Measurements from ENCODE around the gene CACNA2D2.

The CACNA2D2 gene

DNA sequence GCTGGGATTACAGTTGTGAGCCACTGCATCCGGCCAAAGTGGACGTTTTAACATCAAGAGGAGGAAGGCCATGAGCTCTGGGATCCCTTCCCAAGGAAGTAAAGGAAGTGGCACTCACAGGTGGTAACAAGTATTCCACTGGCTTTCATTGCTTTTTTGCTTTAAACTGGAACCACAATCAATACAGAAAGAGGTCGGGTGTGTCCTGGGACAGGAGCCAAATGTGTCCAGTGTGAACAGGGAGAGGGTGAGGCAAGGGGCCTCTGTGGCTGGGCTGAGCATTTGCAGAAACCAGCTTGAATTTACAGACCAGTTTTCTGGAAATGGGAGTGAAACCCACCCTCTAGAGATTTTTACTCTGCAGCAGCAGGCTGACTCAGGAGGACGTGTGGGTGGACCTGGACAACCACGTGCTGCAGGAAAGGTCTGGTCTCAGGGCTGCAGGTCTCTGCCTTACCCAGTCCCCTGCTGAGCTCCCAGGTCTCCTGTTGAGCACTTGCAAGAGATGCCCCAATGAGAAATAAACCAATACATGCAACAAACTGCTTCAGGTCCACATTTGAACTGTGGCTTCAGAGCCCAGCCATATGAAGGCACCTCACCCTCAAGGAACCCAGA, 101.3 kb downstream of the CACNA2D2 start:
- no peak for DNase-seq (ENCODE audit: low read depth in 1 of 2, low spot score in 1 of 2)

DNA sequence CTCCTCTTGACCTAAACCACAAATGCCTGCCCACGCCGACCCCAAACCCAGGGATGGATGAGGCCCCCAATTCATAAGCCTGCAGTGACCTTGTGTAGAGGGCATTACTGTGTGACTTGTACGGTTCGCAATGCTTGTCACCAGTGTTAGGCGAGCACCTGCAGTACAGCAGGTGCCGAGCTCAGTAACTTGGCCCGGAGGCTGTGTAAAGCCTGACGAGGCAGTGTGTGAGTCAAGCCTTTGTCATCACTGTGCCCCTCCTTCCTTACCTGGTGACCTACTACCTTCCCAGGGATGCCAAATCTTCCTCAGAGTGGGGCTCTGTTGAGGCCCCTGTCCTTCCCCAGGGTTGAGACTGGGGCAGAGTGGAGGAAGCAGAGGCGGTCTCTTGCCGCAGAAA, 106.9 kb downstream of the CACNA2D2 start:
- DNase-seq (ENCODE audit: low read depth in 1 of 2, low spot score in 1 of 2), result no peak

DNA sequence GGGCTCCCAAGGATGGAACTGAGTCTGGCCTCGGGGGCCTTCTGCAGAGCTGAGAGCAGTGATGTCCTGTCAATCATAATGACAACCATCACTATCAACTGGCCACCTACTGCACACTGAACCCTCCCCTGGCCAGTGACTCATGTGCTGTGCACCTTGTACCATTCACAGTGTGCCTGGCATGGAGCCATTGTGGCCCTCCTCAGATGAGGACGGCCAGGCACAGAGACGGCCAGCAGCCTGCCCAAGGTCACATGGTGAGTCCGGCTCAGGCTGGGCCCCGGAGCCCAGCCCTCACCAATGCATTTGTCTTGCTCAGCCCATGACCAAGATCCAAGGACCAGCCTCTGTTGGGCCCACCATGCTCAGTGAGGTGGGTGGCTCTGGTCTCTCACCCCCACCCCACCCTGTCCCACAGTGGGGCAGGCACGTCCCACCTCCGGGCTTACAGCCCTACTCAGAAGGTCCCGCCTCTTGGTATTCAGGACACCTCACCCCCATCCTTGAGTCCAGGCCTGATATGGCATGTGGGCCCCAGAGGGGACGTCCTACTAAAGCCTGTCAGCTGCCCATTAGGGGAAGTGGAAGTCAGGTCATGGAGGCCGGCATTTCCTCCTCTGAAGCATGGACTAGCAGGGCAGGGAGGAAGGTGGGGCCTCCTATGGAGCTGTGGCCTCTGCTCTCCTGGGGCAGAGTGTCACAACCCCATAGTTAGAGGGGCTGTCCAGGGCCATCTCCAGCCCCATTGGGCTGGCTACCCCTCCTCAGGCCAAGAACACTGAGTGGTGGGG, 108.2 kb downstream of the CACNA2D2 start:
- DNase-seq (ENCODE audit: low read depth in 1 of 2, low spot score in 1 of 2), result no peak

DNA sequence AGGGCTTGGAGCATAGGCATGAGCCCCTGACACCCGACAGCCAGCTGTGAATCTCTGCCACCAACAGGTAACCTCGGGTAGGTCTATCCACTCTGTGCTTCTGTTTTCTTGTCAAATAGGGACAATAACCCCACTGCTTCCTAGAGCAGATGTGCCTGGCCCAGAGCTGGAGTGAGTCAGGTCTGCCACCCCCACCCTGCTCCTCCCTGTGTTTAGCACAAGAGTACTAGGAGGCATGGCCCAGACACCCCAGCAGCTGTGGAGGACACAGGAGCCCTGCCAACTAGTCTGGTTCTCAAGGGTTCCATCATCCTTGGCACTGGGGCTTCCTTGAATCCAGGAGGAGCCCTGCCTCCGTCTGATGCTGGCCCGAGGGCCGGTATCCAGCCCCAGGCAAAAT, 110.4 kb downstream of the CACNA2D2 start:
- no peak for DNase-seq (ENCODE audit: low read depth in 1 of 2, low spot score in 1 of 2)

DNA sequence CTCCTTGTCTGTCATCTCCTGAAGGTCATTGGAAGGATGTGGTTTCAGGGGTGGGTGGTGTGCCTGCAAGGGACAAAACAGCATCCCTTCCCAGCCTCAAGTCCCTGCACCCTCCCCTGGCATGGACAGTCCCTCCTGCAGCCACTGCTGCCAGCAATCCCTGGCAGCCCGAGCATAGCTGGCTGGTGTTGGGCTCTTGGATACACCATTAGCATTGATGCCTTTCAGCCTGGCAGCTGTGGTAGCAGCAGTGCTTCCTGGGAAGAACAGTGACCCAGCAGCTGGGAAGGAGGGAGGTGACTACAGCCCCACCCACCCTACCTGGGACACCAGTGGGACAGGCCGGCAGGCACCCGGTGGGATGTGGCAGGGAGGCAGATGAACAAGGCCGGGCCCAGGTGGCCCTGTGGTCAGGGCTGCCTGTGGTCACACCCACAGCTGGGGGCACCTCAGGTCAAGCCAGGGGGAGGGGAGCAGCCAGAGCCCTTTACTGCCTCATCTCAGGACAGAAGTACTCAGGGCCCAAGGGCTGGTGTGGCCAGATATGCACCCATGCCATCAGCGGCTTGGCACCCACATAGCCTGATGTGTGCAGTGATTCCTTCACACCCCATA, 111.2 kb downstream of the CACNA2D2 start:
- DNase-seq (ENCODE audit: low read depth in 1 of 2, low spot score in 1 of 2), result no peak

DNA sequence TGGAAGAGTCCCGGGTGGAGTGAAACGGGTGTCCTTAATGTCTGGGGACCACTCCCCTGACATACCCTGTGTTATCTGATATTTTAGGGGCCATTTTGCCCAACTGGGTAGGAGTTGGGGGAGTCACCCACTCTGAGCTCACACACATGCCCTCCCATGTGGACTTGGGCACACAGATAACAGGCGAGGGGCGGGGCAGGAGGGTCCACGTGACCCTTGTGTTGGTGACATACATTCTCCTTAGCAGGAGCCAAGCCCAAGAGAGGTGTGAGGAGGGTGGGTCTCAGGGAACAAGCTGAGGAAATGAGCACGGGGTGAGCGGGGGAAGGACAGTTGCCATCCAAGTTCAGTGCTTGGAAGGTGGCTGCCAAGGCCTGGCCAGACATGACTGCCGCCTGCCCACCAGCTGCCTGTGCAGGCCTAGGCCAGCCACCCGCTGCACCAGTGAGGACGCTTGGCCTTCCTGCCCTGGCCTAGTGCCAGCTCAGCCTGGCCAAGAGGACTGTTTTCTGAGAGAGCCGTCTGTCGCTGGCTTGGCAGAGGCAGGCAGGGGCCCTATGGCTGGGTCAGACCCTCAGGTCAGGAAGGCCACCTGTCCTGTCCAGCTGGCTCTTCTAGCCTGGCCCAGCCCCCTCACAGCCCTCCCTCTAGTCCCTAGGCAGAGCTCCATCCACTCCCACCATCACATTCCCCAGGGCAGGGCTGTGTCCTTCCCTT, 112.8 kb downstream of the CACNA2D2 start:
- DNase-seq (ENCODE audit: low read depth in 1 of 2, low spot score in 1 of 2), result no peak

DNA sequence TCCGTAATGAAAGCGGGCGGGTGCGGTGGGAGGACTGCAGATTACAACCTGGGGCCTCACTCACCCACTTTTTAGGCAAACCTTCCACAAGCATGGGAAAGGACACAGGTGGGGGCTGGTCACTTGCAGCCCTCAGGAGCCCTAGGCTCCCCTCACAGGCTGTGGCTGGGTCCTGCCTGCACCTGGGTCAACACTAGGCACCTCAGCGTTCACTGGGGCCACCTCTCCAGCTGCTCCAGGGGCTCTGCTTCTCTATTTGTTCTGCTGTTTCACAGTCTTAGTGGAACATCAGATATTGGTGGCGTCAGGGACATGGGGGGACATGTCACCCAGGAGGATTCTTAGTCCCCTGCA, 114.0 kb downstream of the CACNA2D2 start:
- DNase-seq (ENCODE audit: low read depth in 1 of 2, low spot score in 1 of 2), result no peak

DNA sequence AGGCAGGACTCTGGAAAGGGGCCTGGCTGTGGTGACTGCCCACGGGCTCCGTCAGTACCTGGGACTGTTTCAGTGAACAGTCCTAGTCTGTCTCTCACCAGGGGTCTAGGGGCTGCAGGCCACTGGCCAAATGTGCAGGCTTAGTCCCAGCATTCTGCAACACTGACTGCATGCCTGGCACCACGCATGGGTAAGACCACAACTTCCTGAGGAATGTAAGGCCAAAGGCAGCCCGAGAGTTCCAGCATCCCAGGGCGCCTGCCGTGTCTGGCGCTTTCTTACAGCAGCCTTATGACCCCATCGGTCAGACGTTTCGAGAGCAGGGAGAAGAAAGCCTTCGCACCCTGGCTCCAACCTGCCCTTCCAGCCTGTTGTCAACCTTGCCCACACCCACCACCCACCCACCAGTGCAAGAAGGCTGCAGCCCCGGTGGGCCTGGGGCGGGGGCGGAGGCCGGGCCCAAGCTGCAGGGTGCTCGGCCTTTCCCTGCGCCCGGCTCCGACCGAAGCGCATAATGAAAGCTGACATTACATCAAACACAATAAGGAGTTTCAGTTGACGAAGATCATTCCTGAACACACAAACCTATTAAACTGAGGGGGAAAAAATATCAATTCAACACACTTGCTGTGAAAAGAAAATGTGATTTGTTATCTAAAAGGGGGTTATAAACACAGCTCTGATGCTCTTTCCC, 114.6 kb downstream of the CACNA2D2 start:
- DNase-seq (ENCODE audit: low read depth in 1 of 2, low spot score in 1 of 2), result no peak

DNA sequence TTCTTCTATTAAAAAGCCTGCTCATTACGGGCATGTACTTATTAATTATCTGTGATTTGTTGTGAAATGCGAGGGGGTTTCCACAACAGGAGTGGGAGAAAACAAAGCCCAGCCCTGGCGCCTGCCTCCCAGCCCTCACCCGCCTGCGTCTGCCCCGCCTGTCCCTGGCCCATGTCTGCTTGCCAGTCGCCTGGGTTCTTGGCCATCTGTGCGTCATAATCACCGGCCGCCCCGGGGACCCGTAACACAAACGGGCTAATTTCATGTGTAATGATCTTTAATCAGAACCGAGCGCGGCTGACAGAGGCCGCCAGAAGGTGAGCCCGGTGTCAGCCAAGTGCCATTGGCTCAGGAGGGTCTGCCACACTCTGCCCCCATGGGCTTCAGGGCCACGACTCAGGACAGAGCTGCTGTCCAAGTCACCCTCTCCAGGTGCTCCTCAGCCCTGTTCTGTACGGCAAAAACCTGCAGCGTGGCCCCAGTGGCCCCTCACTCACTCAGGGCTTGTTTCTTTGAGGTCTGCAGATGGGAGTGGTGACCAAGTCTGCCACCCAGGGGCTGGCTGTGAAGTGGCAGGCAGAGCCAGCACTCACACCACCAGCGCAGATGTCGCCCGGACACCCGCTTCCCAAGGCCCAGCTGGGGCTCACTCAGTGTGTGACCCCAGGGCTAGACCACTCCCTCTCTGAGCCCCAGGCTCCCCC, 115.3 kb downstream of the CACNA2D2 start:
- no peak for DNase-seq (ENCODE audit: low read depth in 1 of 2, low spot score in 1 of 2)

DNA sequence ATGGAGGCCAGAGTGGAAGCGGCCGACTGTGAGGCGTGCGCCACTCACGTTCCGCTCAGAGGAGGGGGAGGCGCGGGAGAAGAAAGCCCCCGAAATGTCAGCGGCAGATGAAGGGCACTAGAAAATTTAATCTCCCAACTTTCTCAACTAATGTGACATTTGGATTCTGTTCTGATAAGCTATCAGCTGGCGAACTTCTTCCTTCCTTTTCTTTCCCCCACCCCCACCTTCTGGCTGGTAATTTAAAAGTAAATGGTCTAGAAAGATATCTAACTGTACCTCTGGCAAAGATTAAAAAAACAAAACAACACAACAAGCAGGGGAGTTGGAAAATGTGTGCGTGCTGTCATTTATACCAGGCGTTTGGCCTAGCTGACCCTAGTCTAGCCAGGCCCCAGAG, 117.7 kb downstream of the CACNA2D2 start:
- DNase-seq (ENCODE audit: low read depth in 1 of 2, low spot score in 1 of 2), result no peak

DNA sequence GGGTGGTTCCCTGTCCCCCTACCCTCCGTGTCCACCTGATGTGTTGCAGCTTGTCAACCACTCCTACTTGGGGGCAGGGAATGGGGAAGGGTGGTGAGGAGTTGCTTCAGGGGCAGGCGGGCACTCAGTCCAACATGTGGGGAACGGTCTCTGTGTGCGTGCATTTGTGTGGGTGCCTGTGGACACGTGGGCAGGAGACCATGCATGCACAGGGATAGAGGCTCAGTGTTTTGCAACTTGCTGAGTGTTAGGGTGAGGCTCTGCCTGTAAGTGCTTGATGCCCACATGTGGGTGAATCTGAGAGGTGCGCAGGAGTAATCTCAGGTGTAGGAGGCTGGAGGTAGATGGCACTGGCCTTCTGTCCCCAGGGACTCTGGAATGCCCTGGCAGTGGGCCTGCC, 119.7 kb downstream of the CACNA2D2 start:
- DNase-seq (ENCODE audit: low read depth in 1 of 2, low spot score in 1 of 2), result no peak

DNA sequence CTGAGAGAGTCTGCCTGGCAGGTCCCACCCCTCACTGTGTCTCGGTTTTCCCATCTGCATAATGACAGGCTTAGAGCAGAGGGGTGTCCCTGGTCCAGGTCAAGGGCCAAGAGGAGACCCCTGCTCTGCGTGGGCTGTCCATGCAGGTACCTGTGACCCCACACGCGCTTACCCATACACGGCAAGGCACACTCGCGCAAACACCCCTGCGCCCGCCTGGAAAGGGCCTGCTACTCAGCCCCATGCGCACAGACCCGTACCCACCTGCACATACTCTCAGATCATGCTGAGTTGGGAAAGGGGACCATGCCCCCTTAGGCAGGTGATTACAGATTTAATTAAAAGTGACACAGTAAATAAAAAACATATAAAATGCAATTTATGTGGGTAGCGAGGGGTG, 120.7 kb downstream of the CACNA2D2 start:
- no peak for DNase-seq (ENCODE audit: low read depth in 1 of 2, low spot score in 1 of 2)

DNA sequence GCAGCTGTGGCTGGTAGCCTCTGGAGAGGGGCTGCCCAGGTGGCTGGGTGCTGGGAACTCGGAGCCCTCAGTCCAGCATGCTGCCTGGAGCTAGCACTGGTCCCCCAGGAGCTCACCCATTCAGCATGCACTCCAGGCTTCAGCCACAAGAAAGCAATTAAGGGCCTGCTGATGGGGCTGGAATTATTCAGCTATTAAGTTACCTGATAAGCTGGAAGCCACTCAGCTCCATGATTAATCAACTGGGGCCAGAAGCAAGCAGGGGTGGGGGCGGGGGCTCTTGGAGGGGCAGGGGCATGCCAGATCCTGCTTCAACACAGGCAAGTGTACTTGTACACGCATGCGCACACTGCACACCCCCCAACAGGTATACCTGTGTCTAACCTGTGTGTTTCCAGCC, 122.1 kb downstream of the CACNA2D2 start:
- DNase-seq (ENCODE audit: low read depth in 1 of 2, low spot score in 1 of 2), result no peak

DNA sequence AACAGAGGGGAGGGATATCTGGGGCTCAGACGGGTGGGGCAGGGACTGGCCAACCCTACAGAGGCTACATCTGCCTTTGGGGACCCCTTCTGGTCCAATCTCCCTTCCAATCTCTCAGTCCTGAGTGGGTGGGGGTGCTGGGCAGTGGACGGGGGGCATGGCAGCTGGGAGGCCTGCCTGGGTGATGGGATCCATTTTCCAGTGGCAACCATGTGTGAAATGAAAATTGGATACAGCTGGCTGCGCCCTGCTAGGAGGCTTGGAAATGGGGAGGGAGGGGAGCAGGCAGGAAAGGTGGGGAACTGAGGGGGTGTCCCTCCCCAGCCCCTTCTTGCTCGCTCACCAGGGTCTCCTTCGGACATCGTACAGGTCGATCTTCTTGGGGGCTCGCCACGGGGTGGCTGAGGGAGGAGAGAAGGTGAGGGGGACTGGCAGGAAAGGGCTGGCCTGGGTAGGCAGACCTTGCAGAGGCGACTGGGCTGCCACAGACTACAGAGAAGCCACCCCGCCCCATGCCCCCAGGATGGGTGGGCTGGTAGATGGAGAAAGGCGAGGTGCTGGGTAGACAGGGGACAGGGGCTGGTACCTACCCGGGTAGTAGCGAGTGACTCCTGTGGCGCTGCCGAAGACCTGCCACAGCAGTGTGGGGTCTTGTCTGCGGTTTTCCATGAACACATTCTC, 122.9 kb downstream of the CACNA2D2 start:
- DNase-seq (ENCODE audit: low read depth in 1 of 2, low spot score in 1 of 2), result no peak

DNA sequence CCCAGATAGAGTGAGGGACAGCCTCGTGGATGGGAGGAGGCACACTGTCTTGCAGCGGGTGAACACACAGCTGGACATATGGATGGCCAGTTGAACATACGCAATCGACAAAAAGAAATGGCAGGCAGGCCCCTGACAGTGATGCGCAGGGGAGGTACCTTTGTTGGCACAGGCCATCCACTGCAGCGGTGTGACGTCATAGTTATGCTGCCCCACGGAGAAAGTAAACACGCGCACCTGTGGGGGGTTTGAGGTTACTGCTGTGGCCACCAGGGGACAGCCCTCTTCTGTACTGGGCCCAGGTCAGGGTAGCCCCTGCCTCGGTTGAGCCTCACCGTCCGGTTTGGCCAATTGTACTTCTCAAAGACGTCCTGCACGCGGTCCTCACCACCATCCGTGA, 124.7 kb downstream of the CACNA2D2 start:
- no peak for DNase-seq (ENCODE audit: low read depth in 1 of 2, low spot score in 1 of 2)

DNA sequence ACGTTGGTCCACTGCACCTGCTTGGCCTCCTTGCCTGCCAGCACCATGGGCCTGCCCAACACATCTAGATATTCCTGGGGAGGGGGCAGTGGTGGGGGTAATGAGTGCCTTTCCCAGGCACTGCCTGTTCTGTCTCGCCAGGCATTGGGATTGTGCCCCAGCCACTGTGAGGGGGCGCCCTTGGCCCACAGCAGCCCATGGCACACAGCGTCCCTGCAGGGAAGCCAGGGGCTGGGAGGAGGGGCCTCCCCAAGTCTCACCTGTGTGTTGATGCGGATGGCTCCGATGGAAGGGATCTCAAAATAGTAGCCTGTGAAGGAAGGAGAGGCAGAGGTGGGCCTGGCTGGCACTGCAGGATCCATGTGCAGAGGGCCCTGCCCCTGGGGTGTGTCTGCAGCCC, 125.4 kb downstream of the CACNA2D2 start:
- DNase-seq (ENCODE audit: low read depth in 1 of 2, low spot score in 1 of 2), result no peak

DNA sequence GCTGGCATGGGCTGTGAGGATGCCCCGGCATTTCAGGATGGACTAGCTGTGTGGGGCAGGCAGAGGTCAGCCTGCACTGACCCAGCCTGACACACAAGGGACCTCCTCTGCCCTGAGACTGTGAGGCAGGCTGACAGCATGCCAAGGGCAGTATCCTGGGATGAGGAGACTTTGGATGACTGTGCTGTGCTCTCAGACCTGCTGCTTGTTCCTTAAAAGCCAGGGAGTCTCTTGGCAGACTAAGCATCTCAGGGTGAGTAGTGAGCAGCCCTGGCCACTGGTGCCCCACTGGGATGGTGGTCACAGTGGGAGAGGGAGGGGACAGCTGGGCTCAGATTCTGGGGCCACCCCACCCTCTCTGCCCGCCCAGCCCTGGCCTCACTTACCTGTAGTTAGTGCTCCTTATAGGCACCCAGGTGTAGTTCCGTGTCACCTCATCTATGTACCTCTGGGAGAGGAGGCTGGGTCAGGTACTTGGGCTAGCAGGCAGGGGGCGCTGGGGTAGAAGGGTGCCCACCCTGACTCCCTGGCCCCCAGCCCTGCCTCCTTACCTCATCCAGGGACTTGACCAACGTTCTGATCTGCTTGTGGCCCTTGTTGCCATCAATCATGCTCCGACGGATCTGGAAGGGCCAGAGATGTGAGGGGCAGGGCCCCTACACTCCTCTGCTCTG, 128.0 kb downstream of the CACNA2D2 start:
- no peak for DNase-seq (ENCODE audit: low read depth in 1 of 2, low spot score in 1 of 2)

DNA sequence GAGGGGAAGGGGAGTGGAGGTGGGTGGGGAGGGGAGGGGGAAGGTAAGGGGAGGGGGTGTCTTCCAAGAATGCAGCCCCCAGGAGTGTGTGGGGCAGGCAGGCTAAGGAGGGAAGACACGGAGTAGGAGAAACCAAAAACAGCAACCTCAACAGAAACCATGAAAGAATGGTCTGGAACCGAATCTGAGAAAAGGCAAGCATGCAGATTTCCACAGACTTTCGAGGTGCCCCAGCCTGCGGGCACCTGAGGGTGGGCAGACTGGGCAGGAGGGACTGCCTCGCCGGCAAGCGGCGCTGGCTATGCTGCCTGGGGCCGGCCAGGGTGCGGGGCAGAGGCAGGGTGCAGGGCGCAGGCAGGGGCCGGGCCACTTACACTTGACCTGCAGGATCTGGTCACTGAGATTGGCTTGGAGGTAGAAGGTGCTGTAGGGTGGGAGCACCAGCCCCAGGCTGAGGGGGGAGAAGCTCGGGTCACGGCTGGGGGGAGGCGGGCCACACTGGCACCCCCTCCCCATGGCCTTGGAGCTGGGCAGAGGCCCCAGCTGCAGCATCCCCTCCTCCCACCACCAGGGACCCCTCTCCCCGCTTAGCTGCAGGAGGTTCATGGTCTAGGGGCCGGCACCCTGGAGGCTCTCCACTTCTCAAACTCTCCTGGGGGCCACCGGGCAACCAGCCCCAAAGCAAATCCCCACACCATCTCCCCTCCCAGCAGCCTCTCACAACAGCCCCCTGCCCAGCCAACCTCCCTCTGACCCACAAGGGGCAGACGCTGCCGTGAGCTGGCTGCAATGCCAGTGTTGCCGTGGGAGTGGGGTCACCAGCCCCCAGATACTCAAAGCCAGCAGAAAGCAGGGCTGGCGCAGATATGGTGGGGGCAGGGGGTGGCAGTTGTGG, 128.8 kb downstream of the CACNA2D2 start:
- DNase-seq (ENCODE audit: low read depth in 1 of 2, low spot score in 1 of 2), result no peak

All from activated T-helper 1 cell treated with anti-CD3 and anti-CD28 coated beads, Interleukin-2, amount 50 U/mL, for 16 hours (primary cell).